Measurements from ENCODE around the gene ALG5. TPM values are rescaled to one million over a fixed set of nuclear protein-coding genes. Genes with fewer than 3 reads are reported as not detected.

Gene ALG5
- total RNA-seq, 1 experiment from 2014 or later = 32.2 TPM

DNA sequence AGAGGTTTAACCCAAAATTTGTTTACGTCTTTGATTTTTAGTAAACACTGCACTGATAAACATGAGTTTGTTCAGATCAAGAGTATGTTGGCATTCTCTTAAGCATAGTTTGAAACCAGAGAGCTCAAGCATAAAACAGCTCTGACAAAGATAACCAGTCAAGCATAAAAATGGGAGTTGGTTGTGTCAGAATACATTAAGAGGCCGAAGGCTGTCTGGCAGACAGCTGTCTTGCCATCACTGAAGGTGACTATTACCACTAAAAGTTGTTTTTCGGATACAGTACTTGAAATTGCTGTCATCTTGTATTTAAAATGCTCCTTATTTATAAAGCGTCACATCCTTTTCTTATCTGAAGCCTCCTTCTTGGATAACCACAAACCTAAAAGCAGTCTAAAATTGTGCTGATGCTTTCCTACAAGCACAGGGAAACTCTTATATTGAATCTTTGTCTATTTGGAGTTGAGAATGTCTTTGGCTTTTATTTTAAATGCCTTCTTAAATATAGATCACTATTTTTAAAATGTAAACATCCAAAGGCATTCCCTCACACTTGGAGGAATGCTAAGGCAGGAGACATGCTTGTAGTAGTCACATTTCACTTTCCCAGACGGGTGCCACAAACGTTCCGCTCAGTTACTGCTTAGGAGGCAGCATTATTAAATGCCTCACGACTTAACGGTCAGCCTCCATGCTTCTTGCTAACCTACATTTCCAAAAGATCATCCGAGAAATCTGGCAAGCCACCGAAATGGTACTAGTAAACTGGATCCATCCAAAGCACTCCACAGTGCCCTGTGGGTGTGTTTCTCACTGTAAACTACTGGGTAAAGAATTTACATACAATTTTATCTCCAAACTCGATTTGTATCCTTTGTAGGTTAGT, 80.7 kb downstream of the ALG5 start (continued):
- TF ChIP-seq CEBPB (IDR thresholded peaks at IDR 0.05; ENCODE audit: low read depth) (no peak), SRF (IDR thresholded peaks at IDR 0.05; ENCODE audit: low read depth) (no peak), ELF1 (IDR thresholded peaks at IDR 0.05; ENCODE audit: borderline replicate concordance, low read depth) (no peak)

DNA sequence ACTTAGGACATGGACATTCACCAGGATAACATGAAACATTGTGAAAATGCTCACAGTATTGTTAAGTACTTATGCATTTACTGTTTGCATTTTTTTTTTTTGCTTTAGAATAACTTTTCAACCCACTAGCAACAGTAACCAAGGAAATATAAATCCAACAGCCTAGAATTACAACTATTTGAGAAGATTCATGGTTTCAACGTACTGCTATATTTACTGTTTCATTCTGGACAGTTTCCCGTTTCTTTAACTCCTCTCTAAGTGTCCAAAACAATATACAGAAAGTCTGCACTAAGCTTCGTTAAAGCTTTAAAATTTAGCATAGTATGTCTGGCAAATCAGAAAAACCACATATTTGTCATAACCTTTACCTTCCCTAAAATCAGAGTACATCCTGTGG, 81.8 kb downstream of the ALG5 start:
- ATAC-seq (no peak), DNase-seq (ENCODE audit: low read depth, low spot score) (no peak)
- ChIA-PET RAD21 (ENCODE audit: low non-redundant PET in 1 of 2, low total read pairs in 2 of 2, uncharacterized antibody in 2 of 2, unreplicated experiment in 2 of 2) (no interaction called here), POLR2A (no interaction called here), CTCF (no interaction called here)
- Histone ChIP-seq H3K4me2 (ENCODE audit: low read length) (no peak overlapping the region), H3K27me3 (ENCODE audit: insufficient read depth, low read length) (no peaks in the 10 kb centered on the region), H3K9me3 (ENCODE audit: control insufficient read depth in 1 of 2, insufficient read depth in 1 of 2, low read depth in 1 of 2, low read length in 2 of 2) (no peaks in the 10 kb centered on the region), H3K9me2 (ENCODE audit: insufficient read depth) (no peaks in the 10 kb centered on the region), H3K4me3 (replicated peaks in 1 of 2; ENCODE audit: low read depth in 1 of 2, low read length in 2 of 2) (no peak overlapping the region), H4K20me1 (ENCODE audit: insufficient read depth) (no peaks in the 10 kb centered on the region), H3K79me2 (ENCODE audit: insufficient read depth, low read length) (no peaks in the 10 kb centered on the region), H3K36me3 (ENCODE audit: control insufficient read depth in 1 of 2, insufficient read depth in 2 of 2, low read length in 2 of 2) (no peaks in the 10 kb centered on the region), H3K9ac (ENCODE audit: low read length) (no peak overlapping the region), H3K4me1 (ENCODE audit: control insufficient read depth in 1 of 2, insufficient read depth in 2 of 2, low read length in 2 of 2) (peaks cover 4 to 13% of the 10 kb centered on the region in 2 experiments; a peak in 3 of 4 replicates), H2AFZ (ENCODE audit: low read depth, low read length, poor library complexity, severe bottlenecking) (no peak overlapping the region), H3K27ac (ENCODE audit: low read depth, low read length) (no peak overlapping the region)
- TF ChIP-seq YY1 (IDR thresholded peaks at IDR 0.05; ENCODE audit: extremely low read depth, insufficient replicate concordance, low read depth, low read length) (no peak), EGR1 (IDR thresholded peaks at IDR 0.05; ENCODE audit: low read depth) (no peak), JUND (IDR thresholded peaks at IDR 0.05) (no peak)
- TF ChIP-seq, protein P1, sequence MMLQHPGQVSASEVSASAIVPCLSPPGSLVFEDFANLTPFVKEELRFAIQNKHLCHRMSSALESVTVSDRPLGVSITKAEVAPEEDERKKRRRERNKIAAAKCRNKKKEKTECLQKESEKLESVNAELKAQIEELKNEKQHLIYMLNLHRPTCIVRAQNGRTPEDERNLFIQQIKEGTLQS (IDR thresholded peaks at IDR 0.05) = no peak
- TF ChIP-seq, protein P2, sequence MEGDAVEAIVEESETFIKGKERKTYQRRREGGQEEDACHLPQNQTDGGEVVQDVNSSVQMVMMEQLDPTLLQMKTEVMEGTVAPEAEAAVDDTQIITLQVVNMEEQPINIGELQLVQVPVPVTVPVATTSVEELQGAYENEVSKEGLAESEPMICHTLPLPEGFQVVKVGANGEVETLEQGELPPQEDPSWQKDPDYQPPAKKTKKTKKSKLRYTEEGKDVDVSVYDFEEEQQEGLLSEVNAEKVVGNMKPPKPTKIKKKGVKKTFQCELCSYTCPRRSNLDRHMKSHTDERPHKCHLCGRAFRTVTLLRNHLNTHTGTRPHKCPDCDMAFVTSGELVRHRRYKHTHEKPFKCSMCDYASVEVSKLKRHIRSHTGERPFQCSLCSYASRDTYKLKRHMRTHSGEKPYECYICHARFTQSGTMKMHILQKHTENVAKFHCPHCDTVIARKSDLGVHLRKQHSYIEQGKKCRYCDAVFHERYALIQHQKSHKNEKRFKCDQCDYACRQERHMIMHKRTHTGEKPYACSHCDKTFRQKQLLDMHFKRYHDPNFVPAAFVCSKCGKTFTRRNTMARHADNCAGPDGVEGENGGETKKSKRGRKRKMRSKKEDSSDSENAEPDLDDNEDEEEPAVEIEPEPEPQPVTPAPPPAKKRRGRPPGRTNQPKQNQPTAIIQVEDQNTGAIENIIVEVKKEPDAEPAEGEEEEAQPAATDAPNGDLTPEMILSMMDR (IDR thresholded peaks at IDR 0.05 in 2 of 3, conservative IDR thresholded peaks at IDR 0.05 in 1 of 3; ENCODE audit: borderline replicate concordance in 1 of 3, insufficient read depth in 1 of 3, low read depth in 2 of 3, low read length in 2 of 3) = no peak
- no TSS peak for BruUV-seq (replicated peaks)
- intact Hi-C loops (cut with micrococcal nuclease) = no loop called here
